Suprapubic skin (tissue), 4 donors: Measurements from ENCODE around the gene RASGRP3. TPM values are rescaled to one million over a fixed set of nuclear protein-coding genes. Genes with fewer than 3 reads are reported as not detected.

Source experiments
- DNase-seq, 2 donors: peaks; one replicate each; pipeline ENCODE4 v3.0.0-alpha.2; 2019; ENCODE audit warnings: low spot score in 2 of 2
- H3K27ac ChIP-seq: fragments of 200-600 bp; sonication (generic); one replicate; pipeline ENCODE4 v1.5.1; 2019
- H3K27me3 ChIP-seq: fragments of 200-600 bp; sonication (generic); one replicate; pipeline ENCODE4 v1.5.1; 2019
- H3K36me3 ChIP-seq: fragments of 200-600 bp; sonication (generic); one replicate; pipeline ENCODE4 v1.5.1; 2019
- H3K4me1 ChIP-seq: fragments of 200-600 bp; sonication (generic); one replicate; pipeline ENCODE4 v1.5.1; 2019
- H3K4me3 ChIP-seq: fragments of 200-600 bp; sonication (generic); one replicate; pipeline ENCODE4 v1.5.1; 2019; ENCODE audit warnings: mild to moderate bottlenecking
- H3K9me3 ChIP-seq: fragments of 200-600 bp; sonication (generic); one replicate; pipeline ENCODE4 v1.5.1; 2019
- EP300 ChIP-seq: sonication (generic); formaldehyde crosslinking; IDR thresholded peaks from one replicate; pipeline ENCODE4 v1.6.1; 2017; ENCODE audit warnings: antibody characterized with exemption
- POLR2A ChIP-seq, 2 donors: fragments of 450-650 bp; IDR thresholded peaks; one replicate each; pipeline ENCODE4 v1.6.1; 2017; ENCODE audit warnings: antibody characterized with exemption in 2 of 2, mild to moderate bottlenecking in 2 of 2, moderate library complexity in 2 of 2
- POLR2AphosphoS5 ChIP-seq, 3 donors: sonication (generic); formaldehyde crosslinking; IDR thresholded peaks; one replicate each; pipeline ENCODE4 v1.6.1; 2017; ENCODE audit warnings: antibody characterized with exemption in 3 of 3
- WGBS: methylation state at CpG from one replicate; pipeline ENCODE4 v1.1.5; 2018; 5-methylcytosine and 5-hydroxymethylcytosine counted together
- total RNA-seq, 4 donors: library from RNA; depleted of rRNA; stranded (reverse); fragments of >200 nt; gene quantifications; one replicate each; pipeline ENCODE4 v1.1.0, GENCODE V29; 2016
- TF ChIP-seq, protein P1 (sequence below), 2 donors: fragments of 200-600 bp in 1 of 2; fragments of 450-650 bp in 1 of 2; sonication (generic) in 1 of 2; IDR thresholded peaks; one replicate each; pipeline ENCODE4 v1.5.1; 2016 to 2019; ENCODE audit warnings: antibody characterized with exemption in 2 of 2, mild to moderate bottlenecking in 1 of 2, moderate library complexity in 1 of 2

The RASGRP3 gene
- total RNA-seq, 4 donors from 2014 or later = 4.1 to 11.1 (median 6.4) TPM

DNA sequence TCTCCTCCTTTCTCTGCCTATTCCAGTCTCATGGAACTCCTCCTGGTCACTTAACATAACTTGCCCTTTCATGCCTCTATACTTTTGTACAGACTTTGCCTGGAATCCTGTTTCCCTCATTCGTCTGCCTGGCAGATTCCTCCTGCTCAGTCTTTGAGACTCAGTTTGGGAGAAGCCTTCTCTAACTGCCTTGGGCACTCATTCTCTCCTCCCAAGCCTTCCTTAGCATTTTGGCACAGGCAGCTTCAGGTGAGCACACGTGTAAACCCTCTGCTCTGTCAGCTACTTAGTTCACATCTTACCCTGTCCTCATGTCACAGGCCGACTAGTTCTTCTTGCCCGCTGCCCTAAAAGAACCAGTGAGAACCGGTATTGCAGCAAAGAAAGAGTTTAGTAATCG lies 128.6 kb downstream of the RASGRP3 start:
- H3K27me3 ChIP-seq = no peaks in the 10 kb centered on the region
- TF ChIP-seq POLR2A (IDR thresholded peaks at IDR 0.05) (no peak), EP300 (no peak)
- no peak overlapping the region for H3K27ac ChIP-seq
- H3K9me3 ChIP-seq = no peaks in the 10 kb centered on the region
- H3K36me3 ChIP-seq = no peaks in the 10 kb centered on the region
- H3K4me3 ChIP-seq = no peak overlapping the region
- WGBS = 55% methylated on average over 6 of the region's 6 CpGs
- DNase-seq = no peak
- H3K4me1 ChIP-seq = peaks cover under 1% of the 10 kb centered on the region

DNA sequence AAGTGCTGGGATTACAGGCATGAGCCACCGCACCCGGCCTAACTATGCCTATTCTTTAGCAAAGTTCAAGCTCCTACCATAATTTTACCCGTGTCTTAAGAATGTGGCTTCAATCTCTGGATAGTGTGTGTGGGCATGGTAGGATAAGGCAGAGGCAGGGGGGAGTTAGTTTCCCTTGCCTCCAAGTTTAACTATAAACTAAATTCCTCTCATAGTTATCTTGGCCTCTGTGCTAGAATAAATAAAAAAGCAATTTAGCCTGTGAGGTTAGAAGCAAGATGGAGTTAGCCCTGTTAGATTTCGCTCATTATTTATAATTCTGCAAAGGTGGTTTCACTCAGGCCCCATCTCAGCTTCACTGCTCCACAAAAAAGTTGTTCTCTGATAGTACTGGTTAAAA lies 129.7 kb downstream of the RASGRP3 start:
- DNase-seq = no peak
- Histone ChIP-seq H3K9me3 (no peaks in the 10 kb centered on the region), H3K27me3 (no peaks in the 10 kb centered on the region), H3K36me3 (no peaks in the 10 kb centered on the region), H3K4me3 (no peak overlapping the region), H3K27ac (no peak overlapping the region), H3K4me1 (no peaks in the 10 kb centered on the region)
- WGBS = 97% methylated on average over 4 of the region's 4 CpGs
- TF ChIP-seq, protein P1, sequence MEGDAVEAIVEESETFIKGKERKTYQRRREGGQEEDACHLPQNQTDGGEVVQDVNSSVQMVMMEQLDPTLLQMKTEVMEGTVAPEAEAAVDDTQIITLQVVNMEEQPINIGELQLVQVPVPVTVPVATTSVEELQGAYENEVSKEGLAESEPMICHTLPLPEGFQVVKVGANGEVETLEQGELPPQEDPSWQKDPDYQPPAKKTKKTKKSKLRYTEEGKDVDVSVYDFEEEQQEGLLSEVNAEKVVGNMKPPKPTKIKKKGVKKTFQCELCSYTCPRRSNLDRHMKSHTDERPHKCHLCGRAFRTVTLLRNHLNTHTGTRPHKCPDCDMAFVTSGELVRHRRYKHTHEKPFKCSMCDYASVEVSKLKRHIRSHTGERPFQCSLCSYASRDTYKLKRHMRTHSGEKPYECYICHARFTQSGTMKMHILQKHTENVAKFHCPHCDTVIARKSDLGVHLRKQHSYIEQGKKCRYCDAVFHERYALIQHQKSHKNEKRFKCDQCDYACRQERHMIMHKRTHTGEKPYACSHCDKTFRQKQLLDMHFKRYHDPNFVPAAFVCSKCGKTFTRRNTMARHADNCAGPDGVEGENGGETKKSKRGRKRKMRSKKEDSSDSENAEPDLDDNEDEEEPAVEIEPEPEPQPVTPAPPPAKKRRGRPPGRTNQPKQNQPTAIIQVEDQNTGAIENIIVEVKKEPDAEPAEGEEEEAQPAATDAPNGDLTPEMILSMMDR (IDR thresholded peaks at IDR 0.05) = no peak
- TF ChIP-seq POLR2AphosphoS5 (IDR thresholded peaks at IDR 0.05) (no peak), EP300 (no peak), POLR2A (IDR thresholded peaks at IDR 0.05) (no peak)

DNA sequence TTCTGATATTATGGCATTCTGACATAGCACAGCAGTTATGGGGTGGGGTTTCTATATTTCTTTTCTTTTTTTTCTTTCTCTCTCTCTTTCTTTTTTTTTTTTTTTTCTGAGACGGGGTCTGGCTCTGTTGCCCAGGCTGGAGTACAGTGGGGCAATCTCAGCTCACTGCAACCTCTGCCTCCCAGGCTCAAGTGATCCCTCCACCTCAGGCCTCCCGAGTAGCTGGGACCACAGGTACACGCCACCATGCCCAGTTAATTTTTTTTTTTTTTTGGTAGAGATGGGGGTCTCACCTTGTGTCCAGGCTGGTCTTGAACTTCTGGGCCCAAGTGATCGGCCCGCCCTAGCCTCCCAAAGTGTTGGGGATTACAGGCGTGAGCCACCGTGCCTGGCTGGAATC lies 130.2 kb downstream of the RASGRP3 start:
- H3K36me3 ChIP-seq = no peaks in the 10 kb centered on the region
- H3K4me3 ChIP-seq = no peak overlapping the region
- H3K9me3 ChIP-seq = peaks cover 3% of the 10 kb centered on the region
- no peak for DNase-seq
- no peak overlapping the region for H3K27ac ChIP-seq
- H3K4me1 ChIP-seq = no peaks in the 10 kb centered on the region
- WGBS = 93% methylated on average over 7 of the region's 7 CpGs
- no peak for TF ChIP-seq POLR2A (IDR thresholded peaks at IDR 0.05)
- TF ChIP-seq, protein P1 (IDR thresholded peaks at IDR 0.05) = no peak
- TF ChIP-seq EP300 = no peak
- no peak for TF ChIP-seq POLR2AphosphoS5 (IDR thresholded peaks at IDR 0.05)
- no peaks in the 10 kb centered on the region for H3K27me3 ChIP-seq

DNA sequence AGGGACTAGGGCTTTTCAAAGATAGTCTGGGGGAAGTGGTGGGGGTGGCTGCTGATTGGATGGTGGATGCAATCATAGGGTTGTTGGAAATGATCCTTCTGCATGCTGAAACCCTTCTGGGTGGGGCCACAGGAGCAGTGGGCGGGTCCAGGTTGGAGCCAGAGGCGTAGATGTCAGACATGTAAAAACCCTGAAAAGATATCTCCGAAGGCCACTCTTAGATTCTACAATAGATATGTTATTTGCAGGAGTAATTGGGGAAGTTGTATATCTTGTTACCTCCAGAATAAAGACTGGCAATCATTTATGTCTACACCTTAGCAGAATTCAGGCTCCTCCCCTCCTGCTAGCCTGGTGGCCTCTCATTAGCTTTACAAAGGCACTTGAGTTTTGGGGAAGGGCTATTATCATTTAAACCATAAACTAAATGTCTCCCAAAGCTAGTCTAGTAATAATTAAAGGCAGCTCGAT lies 130.8 kb downstream of the RASGRP3 start:
- DNase-seq = no peak
- 62% methylated on average over 4 of the region's 4 CpGs for WGBS
- peaks cover 3% of the 10 kb centered on the region for H3K9me3 ChIP-seq
- no peak for TF ChIP-seq EP300
- no peak for TF ChIP-seq POLR2AphosphoS5 (IDR thresholded peaks at IDR 0.05)
- TF ChIP-seq, protein P1 (IDR thresholded peaks at IDR 0.05) = no peak
- TF ChIP-seq POLR2A (IDR thresholded peaks at IDR 0.05) = no peak
- H3K27me3 ChIP-seq = no peaks in the 10 kb centered on the region
- H3K27ac ChIP-seq = no peak overlapping the region
- no peak overlapping the region for H3K4me3 ChIP-seq
- no peaks in the 10 kb centered on the region for H3K36me3 ChIP-seq
- no peaks in the 10 kb centered on the region for H3K4me1 ChIP-seq

DNA sequence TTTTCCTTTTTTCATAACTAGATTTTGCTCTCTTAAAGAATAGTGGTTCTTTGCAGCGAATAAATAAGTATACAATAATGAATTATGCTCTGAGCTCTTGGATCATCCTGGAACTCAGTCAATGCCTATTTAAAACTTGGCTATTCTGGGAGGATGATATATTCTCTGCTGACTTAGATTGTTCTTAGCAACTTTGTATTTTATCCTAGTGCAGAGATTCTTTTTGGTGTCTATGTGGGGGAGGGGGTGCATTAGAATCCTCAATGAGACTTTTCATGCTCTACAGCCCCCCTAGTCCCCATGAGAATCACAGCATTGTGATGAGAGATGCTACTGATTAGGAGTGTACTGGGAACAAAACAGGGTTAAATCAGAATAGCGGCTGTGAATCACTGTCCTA lies 131.5 kb downstream of the RASGRP3 start:
- no peak for TF ChIP-seq POLR2AphosphoS5 (IDR thresholded peaks at IDR 0.05)
- no peak for TF ChIP-seq POLR2A (IDR thresholded peaks at IDR 0.05)
- TF ChIP-seq, protein P1 (IDR thresholded peaks at IDR 0.05) = no peak
- TF ChIP-seq EP300 = no peak
- no peak for DNase-seq
- 77% methylated on average over 2 of the region's 2 CpGs for WGBS

DNA sequence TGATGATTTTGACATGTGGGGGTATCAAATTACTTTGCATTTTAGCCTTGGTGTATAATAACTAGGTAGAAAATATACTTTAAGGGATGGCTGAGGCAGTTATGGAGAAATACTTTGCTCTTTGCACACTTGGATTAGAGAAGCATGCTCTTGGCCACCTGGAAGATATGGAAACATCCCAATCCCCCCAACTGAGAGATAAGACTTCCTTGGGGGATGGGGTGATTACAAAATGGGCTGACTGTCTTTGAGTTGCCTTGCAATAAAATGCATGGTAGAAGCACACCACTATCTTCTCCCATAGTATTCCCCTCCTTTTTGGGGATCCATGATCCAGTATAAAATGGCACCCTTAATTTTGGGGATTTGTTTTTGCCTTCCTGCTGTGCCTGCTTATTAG lies 137.7 kb downstream of the RASGRP3 start:
- no peaks in the 10 kb centered on the region for H3K4me1 ChIP-seq
- H3K27ac ChIP-seq = no peak overlapping the region
- H3K27me3 ChIP-seq = no peaks in the 10 kb centered on the region
- no peak for DNase-seq
- H3K36me3 ChIP-seq = no peaks in the 10 kb centered on the region
- TF ChIP-seq POLR2A (IDR thresholded peaks at IDR 0.05) (no peak), POLR2AphosphoS5 (IDR thresholded peaks at IDR 0.05) (no peak), EP300 (no peak)
- TF ChIP-seq, protein P1 (IDR thresholded peaks at IDR 0.05) = no peak
- peaks cover 3% of the 10 kb centered on the region for H3K9me3 ChIP-seq
- H3K4me3 ChIP-seq = no peak overlapping the region

More for the DNA sequence above, 131.5 kb downstream of the RASGRP3 start:
- Histone ChIP-seq H3K36me3 (no peaks in the 10 kb centered on the region), H3K9me3 (peaks cover 3% of the 10 kb centered on the region), H3K27ac (no peak overlapping the region), H3K4me3 (no peak overlapping the region), H3K27me3 (no peaks in the 10 kb centered on the region), H3K4me1 (no peaks in the 10 kb centered on the region)
